ENCODE measurements around the gene AP4E1. TPM values are rescaled to one million over a fixed set of nuclear protein-coding genes. Genes with fewer than 3 reads are reported as not detected.

The AP4E1 gene
- total RNA-seq, 1 donor from 2014 or later, result 13.6 TPM

Other genes with a start within 250 kb of the AP4E1 start
- 42.8 and 43.1 TPM in 2 replicates for gene TRPM7, start 221.9 kb upstream of the AP4E1 start, total RNA-seq
- 90.2 and 95.7 TPM in 2 replicates for gene SPPL2A, start 143.0 kb upstream of the AP4E1 start, total RNA-seq
- 0.18 and 0.23 TPM in 2 replicates for gene TNFAIP8L3, start 186.2 kb downstream of the AP4E1 start, total RNA-seq